ENCODE results near the gene TERB1. TPM values are rescaled to one million over a fixed set of nuclear protein-coding genes. Genes with fewer than 3 reads are reported as not detected.

Gene TERB1
- total RNA-seq, 5 donors from 2014 or later (not counting 1 experiment from before 2014, with no cell fraction given) = 0.10 to 0.12 TPM; not detected in 3

GRCh38 chr16:66786551-66786950, 14.8 kb downstream of the TERB1 start:
- DNase-seq (no peak), ATAC-seq (replicated peaks in 1 of 4) (no peak)
- Mint-ChIP-seq H3K27ac (no peak overlapping the region), H3K36me3 (no peaks in the 10 kb centered on the region), H3K4me3 (no peak overlapping the region), H3K27me3 (no peaks in the 10 kb centered on the region), H3K4me1 (no peaks in the 10 kb centered on the region), H3K9me3 (no peaks in the 10 kb centered on the region)
- no peaks in the 10 kb centered on the region for H3K9me3 ChIP-seq
- no peaks in the 10 kb centered on the region for H3K27me3 ChIP-seq (replicated peaks in 1 of 2; ENCODE audit: control insufficient read depth in 2 of 2, extremely low read depth in 1 of 2, insufficient read depth in 2 of 2, low read length in 1 of 2)
- no peaks in the 10 kb centered on the region for H3K4me1 ChIP-seq (ENCODE audit: control insufficient read depth in 1 of 2, extremely low read depth in 1 of 2, insufficient read depth in 2 of 2, low read length in 2 of 2)
- ChIA-PET POLR2A (no interaction called here), CTCF (no interaction called here)
- WGBS (ENCODE audit: insufficient coverage) = 93% methylated on average over 2 of the region's 3 CpGs
- no peak overlapping the region for H3K4me3 ChIP-seq (ENCODE audit: control insufficient read depth in 1 of 2, extremely low read depth in 1 of 2, low read length in 1 of 2)
- H3K27ac ChIP-seq (ENCODE audit: low read length) = no peak overlapping the region
- H3K36me3 ChIP-seq (ENCODE audit: control insufficient read depth in 2 of 2, extremely low read depth in 1 of 2, insufficient read depth in 1 of 2, low read length in 1 of 2) = no peaks in the 10 kb centered on the region

GRCh38 chr16:66776457-66776856, 24.9 kb downstream of the TERB1 start:
- no peaks in the 10 kb centered on the region for H3K27me3 ChIP-seq (replicated peaks in 1 of 2; ENCODE audit: control insufficient read depth in 2 of 2, extremely low read depth in 1 of 2, insufficient read depth in 2 of 2, low read length in 1 of 2)
- no peaks in the 10 kb centered on the region for H3K9me3 Mint-ChIP-seq
- H3K27ac Mint-ChIP-seq = no peak overlapping the region
- DNase-seq = no peak
- no peaks in the 10 kb centered on the region for H3K4me1 Mint-ChIP-seq
- H3K9me3 ChIP-seq = no peaks in the 10 kb centered on the region
- no peaks in the 10 kb centered on the region for H3K4me1 ChIP-seq (ENCODE audit: control insufficient read depth in 1 of 2, extremely low read depth in 1 of 2, insufficient read depth in 2 of 2, low read length in 2 of 2)
- H3K4me3 ChIP-seq (ENCODE audit: control insufficient read depth in 1 of 2, extremely low read depth in 1 of 2, low read length in 1 of 2) = no peak overlapping the region
- H3K36me3 Mint-ChIP-seq = peaks cover 11% of the 10 kb centered on the region
- H3K36me3 ChIP-seq (ENCODE audit: control insufficient read depth in 2 of 2, extremely low read depth in 1 of 2, insufficient read depth in 1 of 2, low read length in 1 of 2) = no peaks in the 10 kb centered on the region
- no peak overlapping the region for H3K4me3 Mint-ChIP-seq
- ChIA-PET POLR2A (no interaction called here), CTCF (interaction anchor here in 1 of 2 donors (1.2 kb wide), 1 partner anchor 54 kb away, joined by 3 read pairs; the partner anchor contains the start of gene NAE1)
- no peak overlapping the region for H3K27ac ChIP-seq (ENCODE audit: low read length)
- no peaks in the 10 kb centered on the region for H3K27me3 Mint-ChIP-seq
- no peak for ATAC-seq (replicated peaks in 1 of 4)

- H3K4me3 Mint-ChIP-seq = no peak overlapping the region
- H3K27ac Mint-ChIP-seq = no peak overlapping the region
- no peaks in the 10 kb centered on the region for H3K9me3 Mint-ChIP-seq
- ChIA-PET CTCF (interaction anchor here in 1 of 2 donors (0.7 kb wide), 1 partner anchor 152 kb away, joined by 3 read pairs; no protein-coding TSS in a partner anchor), POLR2A (no interaction called here)
- H3K4me3 ChIP-seq (ENCODE audit: control insufficient read depth in 1 of 2, extremely low read depth in 1 of 2, low read length in 1 of 2) = no peak overlapping the region
- WGBS (ENCODE audit: insufficient coverage) = no CpG with 5 or more reads among the region's 2 CpGs
- no peaks in the 10 kb centered on the region for H3K27me3 Mint-ChIP-seq
- H3K4me1 Mint-ChIP-seq = no peaks in the 10 kb centered on the region
- no peak for ATAC-seq (replicated peaks in 1 of 4)
- H3K27ac ChIP-seq (ENCODE audit: low read length) = no peak overlapping the region
- no peaks in the 10 kb centered on the region for H3K4me1 ChIP-seq (ENCODE audit: control insufficient read depth in 1 of 2, extremely low read depth in 1 of 2, insufficient read depth in 2 of 2, low read length in 2 of 2)
- no peaks in the 10 kb centered on the region for H3K27me3 ChIP-seq (replicated peaks in 1 of 2; ENCODE audit: control insufficient read depth in 2 of 2, extremely low read depth in 1 of 2, insufficient read depth in 2 of 2, low read length in 1 of 2)
- H3K36me3 ChIP-seq (ENCODE audit: control insufficient read depth in 2 of 2, extremely low read depth in 1 of 2, insufficient read depth in 1 of 2, low read length in 1 of 2) = no peaks in the 10 kb centered on the region
- no peaks in the 10 kb centered on the region for H3K9me3 ChIP-seq
- peaks cover 11% of the 10 kb centered on the region for H3K36me3 Mint-ChIP-seq
- DNase-seq = no peak
Observed at GRCh38 chr16:66774981-66775380, 26.4 kb downstream of the TERB1 start.

GRCh38 chr16:66758086-66758485, 43.3 kb downstream of the TERB1 start:
- ChIA-PET CTCF (no interaction called here), POLR2A (no interaction called here)
- no peak overlapping the region for H3K27ac Mint-ChIP-seq
- H3K27me3 Mint-ChIP-seq = peaks cover 1 to 3% of the 10 kb centered on the region in 2 donors
- no peaks in the 10 kb centered on the region for H3K36me3 Mint-ChIP-seq
- no peak overlapping the region for H3K27ac ChIP-seq (ENCODE audit: low read length)
- H3K4me1 ChIP-seq (ENCODE audit: control insufficient read depth in 1 of 2, extremely low read depth in 1 of 2, insufficient read depth in 2 of 2, low read length in 2 of 2) = no peaks in the 10 kb centered on the region
- no peak overlapping the region for H3K4me3 Mint-ChIP-seq
- no peaks in the 10 kb centered on the region for H3K4me1 Mint-ChIP-seq
- ATAC-seq (replicated peaks in 1 of 4) = no peak
- no peak for DNase-seq
- H3K9me3 ChIP-seq = no peaks in the 10 kb centered on the region
- H3K4me3 ChIP-seq (ENCODE audit: control insufficient read depth in 1 of 2, extremely low read depth in 1 of 2, low read length in 1 of 2) = no peak overlapping the region
- H3K36me3 ChIP-seq (ENCODE audit: control insufficient read depth in 2 of 2, extremely low read depth in 1 of 2, insufficient read depth in 1 of 2, low read length in 1 of 2) = no peaks in the 10 kb centered on the region
- H3K9me3 Mint-ChIP-seq = no peaks in the 10 kb centered on the region
- peaks cover 0 to 4% of the 10 kb centered on the region in 2 experiments for H3K27me3 ChIP-seq (replicated peaks in 1 of 2; ENCODE audit: control insufficient read depth in 2 of 2, extremely low read depth in 1 of 2, insufficient read depth in 2 of 2, low read length in 1 of 2)

- H3K4me1 Mint-ChIP-seq = peaks cover 17 to 18% (median 17%) of the 10 kb centered on the region in 3 donors
- H3K27ac ChIP-seq (ENCODE audit: low read length) = no peak overlapping the region
- CTCF ChIA-PET = interaction anchor here in 1 of 2 donors (0.7 kb wide), 1 partner anchor 191 kb away, joined by 3 read pairs; no protein-coding TSS in a partner anchor
- H3K4me1 ChIP-seq (ENCODE audit: control insufficient read depth in 1 of 2, extremely low read depth in 1 of 2, insufficient read depth in 2 of 2, low read length in 2 of 2) = peaks cover 12 to 18% of the 10 kb centered on the region in 2 experiments
- H3K27ac Mint-ChIP-seq = no peak overlapping the region
- no peaks in the 10 kb centered on the region for H3K36me3 ChIP-seq (ENCODE audit: control insufficient read depth in 2 of 2, extremely low read depth in 1 of 2, insufficient read depth in 1 of 2, low read length in 1 of 2)
- ATAC-seq (replicated peaks in 1 of 4) = no peak
- H3K27me3 Mint-ChIP-seq = peaks cover 3 to 14% of the 10 kb centered on the region in 2 donors
- POLR2A ChIA-PET = no interaction called here
- no peaks in the 10 kb centered on the region for H3K36me3 Mint-ChIP-seq
- peaks cover 0 to 6% of the 10 kb centered on the region in 2 experiments for H3K27me3 ChIP-seq (replicated peaks in 1 of 2; ENCODE audit: control insufficient read depth in 2 of 2, extremely low read depth in 1 of 2, insufficient read depth in 2 of 2, low read length in 1 of 2)
- H3K9me3 ChIP-seq = no peaks in the 10 kb centered on the region
- H3K4me3 Mint-ChIP-seq = no peak overlapping the region
- H3K4me3 ChIP-seq (ENCODE audit: control insufficient read depth in 1 of 2, extremely low read depth in 1 of 2, low read length in 1 of 2) = no peak overlapping the region
- H3K9me3 Mint-ChIP-seq = no peaks in the 10 kb centered on the region
- WGBS (ENCODE audit: insufficient coverage) = no CpG with 5 or more reads among the region's 3 CpGs
- no peak for DNase-seq
Observed at GRCh38 chr16:66754819-66755218, 46.6 kb downstream of the TERB1 start.

- H3K27me3 Mint-ChIP-seq = peaks cover 2 to 14% of the 10 kb centered on the region in 2 donors
- ChIA-PET POLR2A (interaction anchor here in 1 of 2 donors (0.7 kb wide), 1 partner anchor 304 kb away, joined by 3 read pairs; no protein-coding TSS in a partner anchor), CTCF (interaction anchor here in 1 of 2 donors (0.7 kb wide), 1 partner anchor 190 kb away, joined by 3 read pairs; no protein-coding TSS in a partner anchor)
- H3K27ac Mint-ChIP-seq = no peak overlapping the region
- no peak for ATAC-seq (replicated peaks in 1 of 4)
- peaks cover 23 to 24% (median 23%) of the 10 kb centered on the region in 3 donors for H3K4me1 Mint-ChIP-seq
- DNase-seq = no peak
- Histone ChIP-seq H3K4me1 (ENCODE audit: control insufficient read depth in 1 of 2, extremely low read depth in 1 of 2, insufficient read depth in 2 of 2, low read length in 2 of 2) (peaks cover 16 to 21% of the 10 kb centered on the region in 2 experiments), H3K27ac (ENCODE audit: low read length) (no peak overlapping the region), H3K36me3 (ENCODE audit: control insufficient read depth in 2 of 2, extremely low read depth in 1 of 2, insufficient read depth in 1 of 2, low read length in 1 of 2) (peaks cover 0 to under 1% of the 10 kb centered on the region in 2 donors), H3K4me3 (ENCODE audit: control insufficient read depth in 1 of 2, extremely low read depth in 1 of 2, low read length in 1 of 2) (no peak overlapping the region), H3K9me3 (no peaks in the 10 kb centered on the region), H3K27me3 (replicated peaks in 1 of 2; ENCODE audit: control insufficient read depth in 2 of 2, extremely low read depth in 1 of 2, insufficient read depth in 2 of 2, low read length in 1 of 2) (peaks cover 0 to 6% of the 10 kb centered on the region in 2 experiments)
- peaks cover 2% of the 10 kb centered on the region for H3K36me3 Mint-ChIP-seq
- no peak overlapping the region for H3K4me3 Mint-ChIP-seq
- no CpG with 5 or more reads among the region's 2 CpGs for WGBS (ENCODE audit: insufficient coverage)
- no peaks in the 10 kb centered on the region for H3K9me3 Mint-ChIP-seq
Observed at GRCh38 chr16:66754211-66754610, 47.2 kb downstream of the TERB1 start.
